HG02884 (cell line): Measurements from ENCODE around the gene GNAS-AS1.

Source experiments
- ATAC-seq: cut with Tn5 transposase; IDR thresholded peaks from one replicate; pipeline ENCODE4 v1.9.1; 2021; ENCODE audit warnings: mild to moderate bottlenecking, moderate library complexity; ENCODE audit not compliant: unreplicated experiment

The GNAS-AS1 gene

DNA sequence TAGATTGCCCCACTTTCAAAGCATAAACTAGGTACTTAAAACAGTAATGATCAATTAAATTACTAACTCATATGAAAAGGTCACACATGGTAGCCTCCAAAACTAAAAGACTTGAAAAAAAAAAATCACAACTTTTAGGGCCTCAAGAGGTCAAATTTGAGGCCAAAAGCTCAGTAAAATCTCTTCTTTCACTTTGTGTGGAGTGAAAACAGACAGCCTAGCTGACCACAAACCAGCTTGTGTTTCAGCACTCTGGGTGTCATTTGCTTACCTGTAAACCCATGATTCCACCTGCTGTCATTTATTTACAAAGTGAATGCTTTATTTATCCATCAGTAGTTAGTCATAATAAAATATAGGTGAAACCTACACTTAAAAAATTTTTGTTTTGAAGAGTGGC is 35.8 kb upstream of the GNAS-AS1 start:
- no peak for ATAC-seq

DNA sequence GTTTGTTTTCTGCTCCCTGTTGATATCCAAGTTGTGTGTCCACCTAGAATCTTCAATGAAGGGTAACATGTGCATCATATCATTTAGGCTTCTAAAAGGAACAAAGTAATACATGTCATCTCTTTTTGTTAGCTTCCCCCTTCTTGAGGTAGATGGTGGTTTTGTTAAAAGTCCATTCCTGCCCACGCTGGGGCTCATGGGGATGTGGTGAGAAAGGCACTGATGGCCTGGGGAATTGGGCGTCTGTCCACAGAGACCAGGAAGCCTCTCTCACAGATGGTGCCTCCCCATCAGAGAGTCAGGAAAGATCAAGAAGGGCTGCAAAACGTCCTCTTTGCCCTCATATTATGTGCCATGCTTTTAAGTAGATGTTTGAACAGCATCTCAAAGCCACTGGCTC is 34.3 kb upstream of the GNAS-AS1 start:
- ATAC-seq = no peak

GRCh38 chr20:58883241-58883691 is 32.6 kb upstream of the GNAS-AS1 start:
- no peak for ATAC-seq

DNA sequence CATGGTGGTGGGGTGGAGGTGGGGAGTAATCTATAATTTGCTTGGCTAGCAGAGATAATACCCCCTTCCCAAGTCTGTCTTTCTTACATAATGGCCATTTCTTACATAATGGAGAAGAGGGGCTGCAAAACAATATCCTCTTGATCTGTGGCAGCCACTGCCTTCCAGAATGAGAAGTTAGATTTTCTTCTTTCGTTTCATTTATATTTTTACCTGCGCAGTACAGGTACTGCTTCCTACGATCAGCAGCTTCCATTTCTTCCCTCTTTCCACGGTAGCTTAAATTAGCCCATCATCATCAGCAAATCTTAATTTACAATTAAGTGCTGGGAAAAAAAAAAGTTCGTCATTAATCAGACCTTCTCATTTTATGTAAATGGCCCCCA is 32.0 kb upstream of the GNAS-AS1 start:
- no peak for ATAC-seq

DNA sequence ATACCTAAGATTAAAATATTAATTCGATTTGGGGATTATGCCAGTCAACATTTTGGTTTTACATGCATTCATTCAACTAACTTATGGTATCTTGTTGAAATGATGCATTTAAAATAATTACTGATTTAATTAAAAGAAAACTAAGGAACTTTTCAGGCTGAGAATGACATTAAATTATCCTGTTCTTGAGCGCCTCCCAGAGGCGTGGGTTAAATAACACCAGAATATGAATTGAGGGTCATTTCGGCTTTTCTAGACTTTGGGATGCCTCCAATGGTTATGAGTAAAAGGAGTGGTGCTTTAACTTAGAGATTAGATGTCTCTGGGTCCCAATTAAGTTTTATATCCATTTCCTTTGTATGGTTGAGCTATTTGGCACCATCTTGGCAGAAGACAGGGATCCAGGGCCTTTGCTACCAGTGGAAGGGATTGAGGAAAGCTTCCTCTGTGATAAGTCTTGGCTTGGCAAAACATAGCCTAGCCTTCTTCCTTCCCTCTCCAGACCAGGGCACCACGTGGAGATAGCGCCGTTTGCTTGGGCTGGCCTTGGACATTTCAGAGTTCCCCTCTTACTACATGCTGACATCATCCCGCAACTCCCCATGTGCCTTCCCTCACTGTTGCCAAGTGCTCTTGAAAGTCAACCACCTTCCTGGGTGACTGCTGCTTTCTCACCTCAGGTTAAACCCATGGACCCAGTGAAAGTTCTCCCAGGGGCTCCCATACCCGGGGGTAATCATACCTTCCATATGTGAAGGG is 30.5 kb upstream of the GNAS-AS1 start:
- ATAC-seq = no peak

DNA sequence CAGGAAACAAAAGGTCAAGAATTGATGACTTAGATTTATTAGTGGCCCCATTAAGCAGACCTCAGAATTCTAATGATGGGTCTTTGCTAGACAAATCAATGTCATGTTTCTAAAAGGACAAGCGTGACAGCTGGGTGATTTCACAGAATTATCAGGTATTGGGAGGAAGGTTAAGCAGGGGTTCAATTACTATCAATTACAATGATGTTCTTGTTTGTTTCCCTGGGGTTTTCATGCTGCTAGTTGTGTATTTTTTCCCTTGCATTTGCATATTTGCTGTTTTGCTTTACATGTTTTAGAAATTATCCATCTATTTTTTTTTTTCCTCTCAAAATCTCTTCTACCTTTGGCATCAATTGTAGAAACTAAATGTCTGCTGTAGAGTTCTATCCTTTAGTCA is 29.7 kb upstream of the GNAS-AS1 start:
- no peak for ATAC-seq

- no peak for ATAC-seq
These were observed 27.7 kb upstream of the GNAS-AS1 start for GRCh38 chr20:58878399-58878798.

- no peak for ATAC-seq
These were observed 27.3 kb upstream of the GNAS-AS1 start for GRCh38 chr20:58877976-58878360.

GRCh38 chr20:58877050-58877975 is 26.6 kb upstream of the GNAS-AS1 start:
- ATAC-seq = no peak

GRCh38 chr20:58876437-58876836 is 25.7 kb upstream of the GNAS-AS1 start:
- ATAC-seq = no peak

DNA sequence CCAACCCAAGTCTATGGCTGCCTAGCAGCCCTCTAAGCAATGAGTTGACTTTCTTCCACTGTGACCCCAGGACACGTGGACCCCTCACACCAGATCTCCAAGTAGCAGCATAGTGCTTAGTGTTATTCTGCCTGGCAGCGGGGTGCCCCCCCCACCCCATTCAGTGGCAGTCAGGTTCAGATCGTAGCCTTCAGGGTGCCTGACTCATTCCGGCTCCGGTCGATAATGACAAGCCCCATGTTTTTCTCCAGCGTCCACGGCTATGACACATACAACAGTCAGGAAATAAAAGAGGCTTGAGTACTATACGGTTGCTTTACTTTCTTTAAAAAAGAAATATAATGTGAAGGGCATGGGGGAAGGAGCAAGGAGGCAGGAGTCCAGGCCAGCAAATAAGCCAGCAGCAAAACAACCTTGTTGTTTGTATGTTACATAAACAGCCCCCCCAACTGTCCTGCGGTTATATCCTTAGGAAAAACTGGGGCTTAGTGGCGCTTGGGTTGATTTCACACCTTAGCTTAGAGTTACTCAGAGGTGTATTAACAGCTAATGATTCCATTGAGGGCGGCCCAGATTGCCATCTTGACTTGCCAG is 24.9 kb upstream of the GNAS-AS1 start:
- ATAC-seq = no peak

DNA sequence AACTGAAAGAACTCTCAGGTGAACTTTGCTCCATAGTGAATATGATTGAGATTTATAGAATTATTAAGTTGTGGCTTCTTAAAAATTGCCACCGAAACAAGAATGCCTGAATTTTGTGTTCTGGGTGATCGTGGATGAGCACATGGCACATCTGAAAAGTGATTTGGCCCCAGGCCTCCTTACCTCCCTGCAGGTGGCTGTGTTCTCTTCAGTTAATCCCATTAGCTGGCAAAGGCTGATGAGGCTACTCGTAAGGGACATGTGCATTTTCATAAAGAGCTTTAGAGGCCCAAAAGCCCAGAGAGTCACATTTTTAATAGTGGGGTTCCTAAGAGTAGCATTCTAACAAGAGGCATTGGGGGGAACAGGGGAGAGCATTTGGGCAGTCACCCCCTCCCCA is 24.4 kb upstream of the GNAS-AS1 start:
- ATAC-seq = no peak

GRCh38 chr20:58874469-58874868 is 23.8 kb upstream of the GNAS-AS1 start:
- ATAC-seq = no peak

DNA sequence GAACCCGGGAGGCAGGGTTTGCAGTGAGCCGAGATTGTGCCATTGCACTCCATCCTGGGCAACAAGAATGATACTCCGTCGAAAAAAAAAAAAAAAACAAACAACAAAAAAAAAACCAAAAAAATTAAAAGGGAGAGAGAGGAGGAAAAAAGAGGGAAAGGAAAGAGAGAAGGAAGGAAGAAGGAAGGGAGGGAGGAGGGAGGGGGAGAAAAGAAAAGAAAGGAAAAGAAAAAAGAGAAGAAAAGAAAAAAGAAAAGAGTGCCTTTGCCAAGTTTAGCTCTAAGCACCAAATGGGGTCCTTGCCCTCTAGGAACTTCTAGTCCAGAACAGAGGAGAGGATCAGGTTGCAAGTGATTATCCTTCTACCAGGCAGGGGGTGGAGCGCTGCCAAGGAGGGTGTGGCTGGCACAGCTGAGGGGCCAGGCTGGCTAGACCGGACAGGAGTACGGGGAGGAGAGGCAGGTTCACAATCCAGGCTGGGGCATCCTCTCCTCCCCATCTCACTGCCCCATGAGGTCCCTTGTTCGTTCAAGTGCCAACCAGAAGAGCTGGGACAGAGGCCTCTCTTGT is 20.9 kb upstream of the GNAS-AS1 start:
- no peak for ATAC-seq

GRCh38 chr20:58870293-58871014 is 19.8 kb upstream of the GNAS-AS1 start:
- ATAC-seq = no peak

DNA sequence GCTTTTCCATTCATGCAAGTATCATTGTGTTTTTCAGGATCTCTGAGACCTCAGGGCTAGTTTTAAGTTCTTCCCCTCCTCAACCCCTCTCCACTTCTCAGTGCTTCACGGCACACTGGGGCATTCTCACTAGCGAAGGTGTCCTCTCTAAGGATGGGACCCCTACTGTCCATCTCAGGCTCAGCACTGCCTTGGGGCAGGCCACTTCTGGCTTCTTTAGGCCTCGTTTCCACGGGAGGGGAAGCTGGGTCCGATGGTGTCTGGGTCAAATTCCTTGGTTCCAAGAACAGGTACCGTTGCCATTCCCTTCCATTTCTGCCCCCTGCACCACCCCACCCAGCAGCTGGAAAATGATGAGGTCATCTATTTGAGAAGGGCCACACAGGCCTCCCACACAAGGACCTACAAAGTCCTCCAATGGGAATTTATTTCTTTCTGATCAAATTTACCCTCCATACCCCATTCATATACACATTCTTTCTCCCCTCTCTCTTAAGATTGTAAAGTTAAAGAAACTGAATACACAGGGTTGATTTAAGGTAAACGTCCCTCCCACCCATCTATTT is 19.0 kb upstream of the GNAS-AS1 start:
- no peak for ATAC-seq

DNA sequence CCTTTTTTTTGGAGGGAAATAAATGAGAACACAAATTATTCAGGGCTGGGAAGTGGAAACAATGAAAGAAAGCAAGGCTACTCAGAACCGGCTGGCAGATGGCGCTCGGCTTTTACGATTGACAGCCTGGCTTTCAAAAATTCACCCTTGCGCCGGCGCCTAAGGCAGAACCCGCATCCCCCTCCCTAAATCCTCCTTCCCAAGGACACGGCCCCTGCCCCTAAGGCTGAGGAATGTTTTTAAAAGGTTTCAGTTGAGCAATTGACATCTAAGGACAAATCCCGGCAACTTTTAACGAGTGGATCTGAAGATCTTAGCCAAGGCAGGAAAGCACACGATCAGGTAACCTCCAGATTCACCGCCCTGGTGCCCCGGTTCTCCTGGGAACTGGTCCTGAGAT is 18.1 kb upstream of the GNAS-AS1 start:
- ATAC-seq = no peak

DNA sequence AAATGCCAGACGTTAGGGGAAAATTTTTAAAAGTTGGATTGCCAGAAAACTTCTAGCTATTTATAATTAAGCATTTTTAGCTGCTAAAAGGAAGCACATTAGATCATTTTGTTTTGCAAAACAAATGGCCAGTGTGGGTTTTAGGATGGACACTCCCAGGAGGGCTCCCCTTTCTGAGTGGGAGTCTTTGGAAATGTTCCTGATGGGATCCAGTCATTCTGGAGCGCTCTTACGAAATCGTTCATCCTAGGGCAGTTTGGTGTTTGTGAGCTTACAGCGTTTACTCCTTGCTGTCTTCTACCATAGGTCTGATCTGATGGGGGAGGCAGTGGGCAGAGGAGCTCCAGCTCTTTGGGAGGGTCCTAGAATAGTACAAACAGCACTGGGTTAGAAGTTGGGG is 16.5 kb upstream of the GNAS-AS1 start:
- ATAC-seq = no peak

DNA sequence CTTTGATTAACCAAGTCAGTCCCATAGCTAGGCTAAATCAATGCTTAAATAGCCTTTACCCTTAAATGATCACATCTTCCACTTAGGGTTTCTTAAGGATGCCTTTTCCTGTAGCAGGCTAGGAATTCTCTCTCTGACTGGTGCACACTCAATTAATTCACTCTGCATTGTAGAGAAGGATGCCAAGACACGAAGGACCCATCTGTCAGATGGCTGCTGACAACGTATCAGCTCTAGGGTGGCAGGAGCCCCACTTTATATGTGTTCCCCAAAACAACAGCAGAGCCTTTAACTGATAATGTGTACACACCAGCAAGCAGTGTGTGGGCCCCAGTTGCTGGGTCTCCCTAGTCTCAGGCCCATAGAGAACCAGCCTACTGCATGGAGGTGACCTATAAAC is 15.1 kb upstream of the GNAS-AS1 start:
- ATAC-seq = no peak

GRCh38 chr20:58864346-58864745 is 13.6 kb upstream of the GNAS-AS1 start:
- ATAC-seq = no peak
